DOHH2 (cell line): ENCODE data around the gene ZFPM1.

Experiments used
- CTCF ChIP-seq: fragments of 200-600 bp; sonication (generic); IDR thresholded peaks from one replicate; pipeline ENCODE4 v1.5.1; 2014; ENCODE audit warnings: antibody characterized with exemption, mild to moderate bottlenecking, low read depth, low read length; ENCODE audit not compliant: poor library complexity, severe bottlenecking
- EZH2phosphoT487 ChIP-seq: fragments of 200-600 bp; sonication (generic); IDR thresholded peaks from 2 replicates; pipeline ENCODE4 v1.6.1; 2017; ENCODE audit warnings: borderline replicate concordance, mild to moderate bottlenecking, antibody characterized with exemption, low read length, moderate library complexity, mixed read lengths

GRCh38 chr16:88509749-88510069 lies 56.6 kb downstream of the ZFPM1 start:
- TF ChIP-seq CTCF, result no peak
- no peak for TF ChIP-seq EZH2phosphoT487
